ENCODE measurements around the gene NFIA. TPM values are rescaled to one million over a fixed set of nuclear protein-coding genes. Genes with fewer than 3 reads are reported as not detected.

Gene NFIA
- polyA plus RNA-seq, 3 donors, result 1.4 to 5.3 (median 2.4) TPM

GRCh38 chr1:61337981-61338848, 255.9 kb downstream of the NFIA start:
- Histone ChIP-seq H4K20me1 (ENCODE audit: insufficient read depth, low read length) (no peaks in the 10 kb centered on the region), H2AFZ (ENCODE audit: insufficient read depth, low read depth, low read length, poor library complexity, severe bottlenecking) (peak overlapping the region; percentile 51), H3K4me2 (replicated peaks; ENCODE audit: extremely low read depth, low read length, poor library complexity, severe bottlenecking) (peak overlapping the region; percentile 50), H3K36me3 (replicated peaks in 1 of 2; ENCODE audit: control insufficient read depth in 1 of 2, insufficient read depth in 2 of 2, low read length in 2 of 2) (no peaks in the 10 kb centered on the region), H3K9ac (ENCODE audit: insufficient read depth, low read length, poor library complexity, severe bottlenecking) (peak overlapping the region; percentile 18), H3K27ac (ENCODE audit: low read depth in 1 of 2, low read length in 2 of 2) (peak overlapping the region in 1 of 2 donors; percentile 45), H3K4me3 (replicated peaks in 1 of 3; ENCODE audit: low read depth in 2 of 3, low read length in 3 of 3) (peak overlapping the region in 2 of 3 experiments; percentile 22 to 54), H3K79me2 (ENCODE audit: insufficient read depth, low read length) (no peaks in the 10 kb centered on the region), H3K4me1 (ENCODE audit: control insufficient read depth in 1 of 2, insufficient read depth in 2 of 2, low read length in 2 of 2) (peaks cover 0 to 15% of the 10 kb centered on the region in 2 donors), H3K9me3 (replicated peaks in 1 of 2; ENCODE audit: control insufficient read depth in 1 of 2, insufficient read depth in 1 of 2, low read length in 2 of 2) (no peaks in the 10 kb centered on the region), H3K27me3 (ENCODE audit: control insufficient read depth in 2 of 2, insufficient read depth in 2 of 2, low read length in 2 of 2) (no peaks in the 10 kb centered on the region)
- WGBS (ENCODE audit: insufficient coverage), result 45% methylated on average over 6 of the region's 13 CpGs
- Mint-ChIP-seq H3K36me3 (peaks cover 0 to 6% of the 10 kb centered on the region in 2 donors), H3K4me3 (peak overlapping the region; percentile 48 to 77), H3K27me3 (ENCODE audit: low read depth in 3 of 3) (peaks cover 0 to 2% (median 2%) of the 10 kb centered on the region in 3 donors), H3K9me3 (no peaks in the 10 kb centered on the region), H3K27ac (peak overlapping the region in 1 of 7 donors; percentile 72), H3K4me1 (peaks cover 37% of the 10 kb centered on the region)
- TF ChIP-seq CTCF (IDR thresholded peaks at IDR 0.05), result peak; percentile 19
- intact Hi-C loops (cut with micrococcal nuclease), result no loop called here
- DNase-seq, result peak in 1 of 3 donors; percentile 5

GRCh38 chr1:61338899-61339298, 256.5 kb downstream of the NFIA start:
- Histone ChIP-seq H3K27me3 (ENCODE audit: control insufficient read depth in 2 of 2, insufficient read depth in 2 of 2, low read length in 2 of 2) (no peaks in the 10 kb centered on the region), H3K9ac (ENCODE audit: insufficient read depth, low read length, poor library complexity, severe bottlenecking) (no peak overlapping the region), H2AFZ (ENCODE audit: insufficient read depth, low read depth, low read length, poor library complexity, severe bottlenecking) (no peak overlapping the region), H3K4me3 (replicated peaks in 1 of 3; ENCODE audit: low read depth in 2 of 3, low read length in 3 of 3) (peak overlapping the region in 2 of 3 experiments; percentile 22 to 54), H3K4me1 (ENCODE audit: control insufficient read depth in 1 of 2, insufficient read depth in 2 of 2, low read length in 2 of 2) (peaks cover 0 to 15% of the 10 kb centered on the region in 2 donors), H3K27ac (ENCODE audit: low read depth in 1 of 2, low read length in 2 of 2) (peak overlapping the region in 1 of 2 donors; percentile 45), H3K36me3 (replicated peaks in 1 of 2; ENCODE audit: control insufficient read depth in 1 of 2, insufficient read depth in 2 of 2, low read length in 2 of 2) (no peaks in the 10 kb centered on the region), H3K4me2 (replicated peaks; ENCODE audit: extremely low read depth, low read length, poor library complexity, severe bottlenecking) (peak overlapping the region; percentile 50), H3K79me2 (ENCODE audit: insufficient read depth, low read length) (no peaks in the 10 kb centered on the region), H4K20me1 (ENCODE audit: insufficient read depth, low read length) (no peaks in the 10 kb centered on the region), H3K9me3 (replicated peaks in 1 of 2; ENCODE audit: control insufficient read depth in 1 of 2, insufficient read depth in 1 of 2, low read length in 2 of 2) (no peaks in the 10 kb centered on the region)
- TF ChIP-seq CTCF (IDR thresholded peaks at IDR 0.05), result no peak
- H3K9me3 Mint-ChIP-seq, result no peaks in the 10 kb centered on the region
- H3K36me3 Mint-ChIP-seq, result peaks cover 0 to 2% of the 10 kb centered on the region in 2 donors
- H3K4me1 Mint-ChIP-seq, result peaks cover 37% of the 10 kb centered on the region
- no peak for DNase-seq
- H3K27ac Mint-ChIP-seq, result no peak overlapping the region
- peaks cover 0 to 2% (median 2%) of the 10 kb centered on the region in 3 donors for H3K27me3 Mint-ChIP-seq (ENCODE audit: low read depth in 3 of 3)
- H3K4me3 Mint-ChIP-seq, result peak overlapping the region; percentile 48 to 77
- no CpG with 5 or more reads among the region's 5 CpGs for WGBS (ENCODE audit: insufficient coverage)
- intact Hi-C loops (cut with micrococcal nuclease), result no loop called here
